Psoas muscle (tissue), 8 donors: ENCODE results near the gene NAT8. TPM values are rescaled to one million over a fixed set of nuclear protein-coding genes. Genes with fewer than 3 reads are reported as not detected.
"Not testable (repeated sequence)": the region's sequence is repeated elsewhere in the genome, so short reads cannot be mapped to it uniquely, and the experiment has no call there.

Source experiments
- ATAC-seq, 4 donors: fragments of 200-7000 bp; cut with Tn5 transposase; one replicate each; pipeline ENCODE4 v1.9.1; 2020; ENCODE audit warnings: moderate library complexity in 3 of 4, mild to moderate bottlenecking in 2 of 4
- DNase-seq, 2 donors: peaks; one replicate each; pipeline ENCODE4 v3.0.0-alpha.2; 2020
- H3K27ac ChIP-seq: fragments of 200-600 bp; one replicate; pipeline ENCODE4 v1.8.0; 2022
- H3K27me3 ChIP-seq, 3 donors: fragments of 200-600 bp in 1 of 3; one replicate each; pipeline versions ENCODE4 v1.6.1 to v1.8.0; 2013 to 2022; ENCODE audit warnings: low read length in 2 of 3, mild to moderate bottlenecking in 2 of 3, moderate library complexity in 1 of 3; ENCODE audit not compliant: insufficient read depth in 3 of 3
- H3K36me3 ChIP-seq, 2 donors: fragments of 200-600 bp in 1 of 2; one replicate each; pipeline versions ENCODE4 v1.6.1 to v1.8.0; 2013 to 2022; ENCODE audit warnings: low read depth in 1 of 2, mild to moderate bottlenecking in 1 of 2, moderate library complexity in 1 of 2; ENCODE audit not compliant: insufficient read depth in 1 of 2
- H3K4me1 ChIP-seq: fragments of 200-600 bp; one replicate; pipeline ENCODE4 v1.8.0; 2022
- H3K4me3 ChIP-seq: fragments of 200-600 bp; one replicate; pipeline ENCODE4 v1.8.0; 2022; ENCODE audit warnings: mild to moderate bottlenecking
- H3K9me3 ChIP-seq: fragments of 200-600 bp; one replicate; pipeline ENCODE4 v1.8.0; 2022
- WGBS, 3 donors: extraction: QIAGEN DNeasy Blood & Tissue Kit; methylation state at CpG; one replicate each; pipeline versions ENCODE4 v1.1.6 to v1.1.7; 2013; 5-methylcytosine and 5-hydroxymethylcytosine counted together
- intact Hi-C, 2 donors: fragments of 100-400 bp; cut with DNase I; formaldehyde crosslinking; loops; one replicate each; pipeline versions ENCODE4 v1.11.0 to v1.14.2; 2022
- long read RNA-seq, 2 donors: library from polyadenylated mRNA; unstranded; transcript quantifications; one replicate each; pipeline ENCODE4 v2.0.0, GENCODE V29; 2021
- polyA plus RNA-seq, 3 donors: library from polyadenylated mRNA; stranded (reverse); fragments of 200-250 nt; gene quantifications; one replicate each; pipeline ENCODE4 v1.2.3, GENCODE V29; 2013
- total RNA-seq, 4 donors: library from RNA; stranded (reverse); fragmentation: NEBNext Ultra II Directional in 2 of 4; extraction: Animal tissue kit (Norgen Biotek cat#: 25700) in 2 of 4; gene quantifications; one replicate each; pipeline versions ENCODE4 v1.2.1 to v1.2.4, GENCODE V29; 2021 to 2023
- TF ChIP-seq, protein P1 (sequence below): fragments of 200-600 bp; IDR thresholded peaks from one replicate; pipeline ENCODE4 v1.8.0; 2022; ENCODE audit warnings: antibody characterized with exemption
- donor health status: healthy with polysubstance abuse.
- donor health status: DM: no; HTN: no; CAD: no; lungs with moderate emphysema.
- donor health status: Bipolar disorder and iron deficiency.
- donor health status: healthy.
- donor health status: DM: yes; HTN: yes; CAD: no.
- donor health status: DM: no; HTN: no; CAD: no.
- donor health status: DM: no; HTN: no; CAD: no.
- donor health status: DM: yes; HTN: yes; CAD: no.

The NAT8 gene, protein sequence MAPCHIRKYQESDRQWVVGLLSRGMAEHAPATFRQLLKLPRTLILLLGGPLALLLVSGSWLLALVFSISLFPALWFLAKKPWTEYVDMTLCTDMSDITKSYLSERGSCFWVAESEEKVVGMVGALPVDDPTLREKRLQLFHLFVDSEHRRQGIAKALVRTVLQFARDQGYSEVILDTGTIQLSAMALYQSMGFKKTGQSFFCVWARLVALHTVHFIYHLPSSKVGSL
- total RNA-seq (not detected), polyA plus RNA-seq (not detected)
- long read RNA-seq, donor 1 = 0 reads
- long read RNA-seq, donor 2 = 0 reads

DNA sequence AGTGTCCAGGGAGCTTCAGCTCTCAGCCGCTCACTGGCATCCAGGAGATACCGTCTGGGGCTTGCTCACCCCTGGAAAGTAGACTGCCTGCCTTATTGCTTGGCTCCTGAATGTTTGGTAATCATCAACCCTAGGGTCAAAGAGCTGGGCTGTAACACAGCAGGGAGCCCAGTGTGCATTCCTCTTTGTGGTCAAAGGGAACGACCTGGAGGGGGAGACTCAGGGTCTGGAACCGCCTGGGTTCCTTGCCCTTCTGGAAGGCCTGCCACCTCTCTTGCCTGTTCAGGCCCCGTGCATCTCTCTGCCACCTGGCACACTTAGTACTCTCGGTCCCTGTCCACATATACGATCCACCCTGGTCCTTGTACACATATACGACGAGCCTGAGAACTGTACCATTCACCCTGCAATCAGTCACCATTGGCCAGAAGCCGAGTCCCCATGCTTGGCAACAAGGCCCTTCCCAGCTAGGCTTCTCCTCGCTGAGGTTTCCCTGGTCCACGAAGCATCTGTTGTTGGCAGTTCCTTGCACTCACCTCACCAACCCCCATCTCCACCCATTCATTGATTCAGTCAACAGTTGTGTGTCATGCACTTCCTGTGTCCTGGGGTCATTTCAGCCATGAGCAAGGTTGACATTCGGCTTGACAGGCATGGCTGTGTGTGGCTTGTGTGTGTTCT lies at the start of gene NAT8:
Gene NAT8 (minus strand): TSS at position 85 of the 681 bp plus-strand sequence. CDS start 794 bp downstream, outside the sequence.
- 65 to 75% (median 69%) methylated on average over 12 to 13 of the region's 13 CpGs for WGBS, 3 donors
- ATAC-seq (no peak), DNase-seq (no peak)
- Histone ChIP-seq H3K4me3 (no peak within 1 kb of the TSS), H3K27ac (no peak within 1 kb of the TSS), H3K36me3 (no peaks in the 10 kb centered on the region), H3K27me3 (no peaks in the 10 kb centered on the region), H3K9me3 (no peaks in the 10 kb centered on the region), H3K4me1 (no peaks in the 10 kb centered on the region)
- intact Hi-C loops = no loop called here
- TF ChIP-seq, protein P1, sequence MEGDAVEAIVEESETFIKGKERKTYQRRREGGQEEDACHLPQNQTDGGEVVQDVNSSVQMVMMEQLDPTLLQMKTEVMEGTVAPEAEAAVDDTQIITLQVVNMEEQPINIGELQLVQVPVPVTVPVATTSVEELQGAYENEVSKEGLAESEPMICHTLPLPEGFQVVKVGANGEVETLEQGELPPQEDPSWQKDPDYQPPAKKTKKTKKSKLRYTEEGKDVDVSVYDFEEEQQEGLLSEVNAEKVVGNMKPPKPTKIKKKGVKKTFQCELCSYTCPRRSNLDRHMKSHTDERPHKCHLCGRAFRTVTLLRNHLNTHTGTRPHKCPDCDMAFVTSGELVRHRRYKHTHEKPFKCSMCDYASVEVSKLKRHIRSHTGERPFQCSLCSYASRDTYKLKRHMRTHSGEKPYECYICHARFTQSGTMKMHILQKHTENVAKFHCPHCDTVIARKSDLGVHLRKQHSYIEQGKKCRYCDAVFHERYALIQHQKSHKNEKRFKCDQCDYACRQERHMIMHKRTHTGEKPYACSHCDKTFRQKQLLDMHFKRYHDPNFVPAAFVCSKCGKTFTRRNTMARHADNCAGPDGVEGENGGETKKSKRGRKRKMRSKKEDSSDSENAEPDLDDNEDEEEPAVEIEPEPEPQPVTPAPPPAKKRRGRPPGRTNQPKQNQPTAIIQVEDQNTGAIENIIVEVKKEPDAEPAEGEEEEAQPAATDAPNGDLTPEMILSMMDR = no peak

DNA sequence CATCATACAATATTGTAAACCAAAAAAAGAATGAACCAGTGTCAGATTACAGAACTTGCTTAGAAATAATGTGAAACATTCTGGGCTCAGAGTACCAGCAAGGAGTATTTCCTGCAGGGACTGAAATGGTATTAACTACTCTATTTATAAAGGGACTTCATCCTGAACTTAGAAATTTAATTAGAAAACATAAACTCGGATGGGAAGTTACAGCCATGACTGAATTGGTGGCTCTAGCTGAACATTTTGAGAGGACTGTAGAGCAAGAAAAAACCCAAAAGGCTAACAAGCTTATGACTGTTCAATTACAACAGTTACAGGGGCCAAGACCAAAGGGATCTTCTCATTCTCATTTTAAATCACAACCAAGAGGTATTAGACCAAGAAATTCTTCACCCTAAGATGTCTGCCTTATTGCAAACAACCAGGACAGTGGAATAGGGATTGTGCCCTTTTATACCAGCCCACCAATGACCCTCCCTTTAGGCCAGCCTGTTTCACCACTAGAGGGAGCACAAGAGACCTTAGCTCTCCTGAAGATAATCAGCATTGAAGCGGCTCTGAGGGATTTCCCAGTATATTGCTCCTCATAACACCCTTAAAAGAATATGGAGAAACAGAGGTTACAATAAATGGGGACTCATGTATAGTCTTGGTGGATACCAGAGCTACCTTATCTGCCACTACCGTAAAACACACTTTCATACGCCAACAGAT lies 48.3 kb upstream of the NAT8 start:
- TF ChIP-seq, protein P1 = peak; percentile 40
- peak in 3 of 4 donors; percentile 65 to 83 (median 72) for ATAC-seq
- H3K27ac ChIP-seq, H3K36me3 ChIP-seq, H3K4me1 ChIP-seq, H3K9me3 ChIP-seq, H3K27me3 ChIP-seq, H3K4me3 ChIP-seq, DNase-seq: not testable (repeated sequence)
- intact Hi-C loops = loop anchor here in 1 of 2 donors (10.0 kb wide), 1 partner anchor 84 kb away; no protein-coding TSS in a partner anchor
- 29 to 67% (median 57%) methylated on average over 2 to 4 of the region's 4 CpGs for WGBS, 3 donors

DNA sequence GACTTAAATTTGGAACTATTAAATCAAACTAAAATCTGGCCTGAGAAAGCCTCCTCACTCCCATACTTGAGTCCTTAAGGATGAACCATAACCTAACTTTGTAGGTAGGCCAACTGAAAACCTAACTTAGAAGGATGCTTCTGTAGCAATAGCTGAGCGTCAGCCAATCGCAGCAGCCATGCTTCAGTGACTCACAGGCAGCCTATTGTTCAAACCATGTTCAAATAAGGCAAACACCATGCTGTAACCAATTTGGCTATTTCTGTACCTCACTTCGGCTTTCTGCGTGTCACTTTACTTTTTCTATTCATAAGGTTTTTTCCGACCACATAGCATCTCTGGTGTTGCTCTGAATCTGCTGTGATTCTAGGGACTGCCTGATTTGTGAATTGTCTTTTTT lies 46.3 kb upstream of the NAT8 start:
- H3K4me1 ChIP-seq, H3K4me3 ChIP-seq, H3K27ac ChIP-seq, H3K27me3 ChIP-seq, ATAC-seq, DNase-seq, H3K36me3 ChIP-seq, H3K9me3 ChIP-seq, intact Hi-C loops: not testable (repeated sequence)
- WGBS, 3 donors = 91 to 97% (median 94%) methylated on average over 5 of the region's 5 CpGs

DNA sequence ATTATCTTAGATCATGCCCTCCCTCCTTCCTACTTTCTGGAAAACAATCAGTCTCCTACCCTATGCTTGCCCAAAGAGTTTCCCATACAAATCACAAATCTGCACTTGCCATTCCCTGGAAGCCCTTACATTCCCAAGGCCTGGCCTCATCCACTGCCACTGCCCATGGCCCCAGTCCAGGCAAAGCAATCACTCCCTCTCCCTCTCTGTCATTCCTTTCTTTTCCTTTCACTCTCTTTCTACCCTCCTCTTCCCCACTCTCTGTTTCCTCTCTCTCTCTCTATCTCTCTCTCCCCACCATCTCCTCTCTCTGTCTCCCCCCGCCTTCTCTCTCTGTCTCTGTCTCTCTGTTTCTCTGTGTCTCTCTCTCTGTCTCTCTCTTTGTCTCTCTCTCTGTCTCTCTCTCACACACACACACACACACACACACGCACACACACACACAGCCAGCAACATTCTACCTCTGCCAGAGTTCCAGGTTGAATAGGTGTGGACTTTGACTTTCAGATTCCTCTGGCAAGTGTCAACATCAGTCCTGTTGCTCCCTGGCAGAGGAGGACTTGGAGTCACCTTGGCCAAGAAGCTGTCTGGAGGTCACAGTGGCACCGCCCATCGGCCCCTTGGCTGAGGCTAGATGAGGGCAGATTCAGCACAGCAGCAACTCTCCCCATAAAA lies 43.7 kb upstream of the NAT8 start:
- DNase-seq (no peak), ATAC-seq (no peak)
- WGBS, 3 donors = 77 to 82% (median 79%) methylated on average over 4 of the region's 4 CpGs

DNA sequence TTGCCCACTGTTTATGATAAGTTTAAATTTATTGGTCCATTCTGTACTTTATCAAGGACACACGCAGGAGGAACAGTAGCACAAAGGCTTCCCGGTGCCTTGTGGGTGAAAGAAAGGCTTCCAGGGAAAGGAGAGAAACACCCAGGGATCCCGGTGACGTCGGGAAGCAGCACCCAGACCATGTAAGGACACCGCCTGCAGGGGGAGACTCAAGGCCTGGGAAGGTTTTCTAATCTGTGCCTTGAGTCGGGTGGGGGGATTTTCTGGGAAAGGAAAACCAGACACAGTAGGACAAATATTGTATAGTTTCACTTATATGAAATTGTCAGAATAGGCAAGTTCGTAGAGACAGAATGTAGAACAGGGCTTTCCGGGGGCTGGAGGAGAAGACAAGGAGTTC lies 42.7 kb upstream of the NAT8 start:
- DNase-seq, H3K27me3 ChIP-seq, H3K9me3 ChIP-seq, H3K27ac ChIP-seq, H3K4me1 ChIP-seq, intact Hi-C loops, H3K4me3 ChIP-seq, H3K36me3 ChIP-seq: not testable (repeated sequence)
- peak in 1 of 4 donors; percentile 46 for ATAC-seq
- 45 to 63% (median 62%) methylated on average over 7 to 9 of the region's 9 CpGs for whole genome bisulfite sequencing, 3 donors

More for the DNA sequence above, 43.7 kb upstream of the NAT8 start:
- no peaks in the 10 kb centered on the region for H3K9me3 ChIP-seq
- H3K36me3 ChIP-seq = no peaks in the 10 kb centered on the region
- H3K4me3 ChIP-seq = no peak overlapping the region
- H3K27ac ChIP-seq = no peak overlapping the region
- no peaks in the 10 kb centered on the region for H3K27me3 ChIP-seq
- intact Hi-C loops = no loop called here
- H3K4me1 ChIP-seq = no peaks in the 10 kb centered on the region
- TF ChIP-seq, protein P1 = no peak

DNA sequence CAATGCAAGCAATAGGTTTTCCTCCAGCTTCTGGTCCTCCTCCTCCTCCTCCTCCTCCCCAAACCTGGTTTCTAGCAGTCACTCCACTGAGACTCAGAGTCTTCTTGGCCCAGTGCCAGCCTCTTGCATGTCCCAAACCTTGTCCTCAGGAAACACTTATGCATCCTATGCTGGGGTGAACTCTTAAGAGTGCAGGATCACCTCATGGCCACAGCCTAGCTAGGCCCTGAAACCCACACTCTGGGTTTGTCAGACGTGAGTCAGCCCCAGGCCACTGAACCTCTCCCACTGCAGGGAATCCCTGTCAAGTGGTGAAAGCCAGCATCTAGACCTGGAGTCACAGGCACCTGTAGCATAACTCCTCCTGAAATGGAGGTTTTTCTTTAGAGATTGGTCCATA lies 42.1 kb upstream of the NAT8 start:
- DNase-seq, H3K36me3 ChIP-seq, H3K4me3 ChIP-seq, H3K9me3 ChIP-seq, H3K27ac ChIP-seq, intact Hi-C loops, H3K27me3 ChIP-seq, H3K4me1 ChIP-seq, ATAC-seq: not testable (repeated sequence)
- WGBS, 3 donors = 83 to 86% (median 84%) methylated on average over 1 of the region's 1 CpG
